ENCODE measurements around the gene WDR7.

WDR7 gene

DNA sequence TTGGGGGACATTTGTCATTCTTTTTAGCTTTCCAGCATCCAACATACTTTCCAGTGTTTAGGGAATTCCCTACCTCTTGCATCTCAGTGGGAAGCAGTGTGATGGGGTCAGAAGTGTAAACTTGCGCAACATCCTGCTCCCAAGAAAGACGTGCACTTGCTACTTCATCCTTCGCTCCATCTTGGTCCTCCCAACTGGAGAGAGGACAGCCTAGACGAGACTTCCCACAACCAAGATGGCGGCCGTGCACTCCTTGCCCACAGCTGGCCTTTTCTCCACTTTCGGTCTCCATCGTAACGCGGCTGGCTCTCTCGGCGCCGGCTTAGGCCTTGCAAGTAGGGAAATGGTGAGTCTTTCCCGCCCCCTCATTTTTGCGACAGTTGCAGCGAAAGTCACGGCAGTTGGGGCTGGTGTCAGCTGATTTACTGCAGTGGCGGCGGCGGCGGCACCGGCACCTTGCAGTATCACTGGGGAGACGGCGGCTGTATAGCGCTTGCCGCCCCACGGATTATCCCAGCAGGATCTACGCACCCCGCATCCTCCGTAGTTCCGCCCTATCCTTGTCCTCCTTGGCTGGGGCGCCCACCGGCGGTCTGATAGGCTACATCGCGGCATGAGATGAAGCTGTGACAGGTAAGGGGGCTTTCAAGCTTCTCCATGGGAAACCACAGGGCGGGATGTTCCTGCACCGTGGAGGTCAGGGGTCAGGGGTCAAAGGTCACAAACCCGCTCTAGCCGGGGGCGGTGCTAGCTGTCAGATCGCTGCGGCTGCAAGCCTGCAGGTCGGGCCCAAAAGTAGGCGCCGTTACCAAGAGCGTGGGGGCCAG is at the start of gene WDR7:
Gene WDR7 (plus strand): TSS at position 416 of the 827 bp plus-strand sequence. CDS start 21,157 bp downstream, outside the sequence.
- DNase-seq (ENCODE audit: low read depth, low spot score) = peak; percentile 98

DNA sequence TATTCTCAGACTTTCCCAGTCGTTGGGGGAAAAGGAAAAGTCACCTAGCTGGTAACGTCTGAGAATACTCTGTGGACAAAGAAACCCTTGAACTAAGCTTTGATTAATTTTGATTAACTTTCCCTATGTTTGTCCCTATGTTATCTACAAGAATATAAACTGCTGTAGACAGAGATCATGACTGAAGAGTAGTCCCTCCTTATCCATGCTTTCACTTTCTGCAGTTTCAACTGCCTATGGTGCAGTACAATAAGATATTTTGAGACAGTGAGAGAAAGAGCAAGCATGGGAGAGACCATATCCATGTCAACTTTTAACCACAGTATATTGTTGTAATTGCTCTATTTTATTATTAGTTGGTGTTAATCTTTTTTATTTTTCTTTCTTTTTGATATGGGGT is 44.5 kb upstream of the WDR7 start:
- DNase-seq (ENCODE audit: low read depth, low spot score) = no peak

DNA sequence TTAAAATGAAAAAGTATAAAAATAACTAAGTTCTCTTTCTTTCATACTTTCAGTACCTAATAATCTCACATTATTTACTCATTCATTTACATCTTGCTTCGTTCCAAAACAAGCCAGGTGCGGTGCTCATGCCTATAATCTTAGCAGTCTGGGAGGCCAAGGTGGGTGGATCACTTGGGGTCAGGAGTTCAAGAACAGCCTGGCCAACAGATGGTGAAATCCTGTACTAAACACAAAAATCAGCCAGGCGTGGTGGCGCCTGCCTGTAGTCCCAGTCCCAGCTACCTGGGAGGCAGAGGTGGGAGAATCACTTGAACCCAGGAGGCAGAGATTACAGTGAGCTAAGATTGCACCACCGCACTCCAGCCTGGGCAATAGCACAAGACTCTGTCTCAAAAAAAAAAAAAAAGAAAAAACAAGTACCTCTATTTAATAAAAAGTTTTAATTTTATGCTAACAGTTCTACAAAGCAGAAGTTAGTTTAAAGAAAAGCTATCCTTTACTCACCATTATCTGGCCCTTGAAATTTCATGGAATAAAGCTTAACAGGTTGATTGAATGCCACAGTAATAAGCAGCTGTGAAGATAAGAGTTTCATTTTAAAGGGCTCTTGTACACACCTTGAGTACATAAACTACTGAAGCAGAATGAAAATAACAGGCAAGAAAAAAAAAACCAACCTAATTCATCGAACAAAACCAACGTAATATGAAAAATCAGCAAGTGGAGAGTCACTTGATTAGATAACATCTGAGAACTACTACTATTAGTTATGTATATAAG is 35.2 kb upstream of the WDR7 start:
- DNase-seq (ENCODE audit: low read depth, low spot score) = no peak

DNA sequence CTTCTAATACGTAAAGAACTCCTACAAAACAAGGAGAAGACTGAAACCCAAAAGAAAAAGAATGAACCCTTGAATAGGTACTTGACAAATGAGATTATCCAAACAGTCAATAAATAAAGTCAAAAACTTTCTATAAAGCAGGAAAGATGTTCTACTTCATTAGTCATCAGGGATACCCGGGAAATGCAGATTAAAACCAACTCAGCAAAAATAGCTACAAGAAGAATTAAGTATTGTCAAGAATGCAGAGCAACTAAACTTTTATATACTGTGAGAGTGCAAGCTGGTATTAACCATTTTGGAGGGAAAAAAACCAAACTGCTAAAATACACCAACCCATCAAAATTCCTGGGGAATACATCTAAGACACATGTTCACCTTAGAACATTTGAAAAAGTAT is 23.2 kb upstream of the WDR7 start:
- no peak for DNase-seq (ENCODE audit: low read depth, low spot score)

DNA sequence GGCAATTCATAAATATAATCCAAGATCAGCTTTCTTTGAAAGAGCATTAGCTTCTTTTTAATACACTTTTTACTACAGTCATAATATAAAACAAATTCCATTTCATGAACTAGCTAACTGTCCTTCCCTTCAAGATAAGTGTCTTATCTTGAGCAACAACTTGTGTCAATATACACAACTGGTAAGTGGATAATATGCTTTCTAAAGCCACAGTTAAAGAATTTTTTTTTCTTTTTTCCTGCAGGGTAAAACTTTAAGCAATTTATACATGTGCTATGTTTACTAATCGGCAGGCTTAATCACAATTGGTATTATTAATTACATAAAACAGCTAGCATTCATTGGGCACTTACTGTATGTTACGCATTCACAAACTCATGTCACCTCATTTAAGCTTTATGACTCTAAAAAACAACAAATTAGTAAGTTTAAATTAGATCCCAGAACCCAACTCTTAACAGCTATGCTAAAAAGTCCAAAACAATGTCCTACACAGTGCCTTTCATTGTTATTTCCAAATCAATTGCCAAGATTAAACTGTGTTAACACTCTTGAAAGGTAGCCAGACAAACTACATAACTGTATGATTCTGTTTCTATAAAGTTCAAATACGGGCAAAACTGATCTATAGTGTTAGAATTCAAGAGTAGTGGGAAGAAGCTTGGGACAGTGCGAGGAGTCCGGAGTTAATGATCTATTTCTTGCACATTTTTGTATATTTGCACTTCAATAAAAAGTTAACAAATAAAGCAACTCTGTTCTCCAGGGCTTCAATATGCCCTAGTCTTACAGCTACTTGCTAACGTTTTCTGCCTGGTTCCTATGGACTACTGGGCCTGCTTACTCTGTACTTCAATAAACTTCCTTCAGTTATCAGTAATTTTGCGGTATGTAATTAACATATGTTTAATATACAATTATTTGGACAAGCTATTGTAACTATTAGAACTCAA is 18.8 kb upstream of the WDR7 start:
- DNase-seq (ENCODE audit: low read depth, low spot score) = no peak

DNA sequence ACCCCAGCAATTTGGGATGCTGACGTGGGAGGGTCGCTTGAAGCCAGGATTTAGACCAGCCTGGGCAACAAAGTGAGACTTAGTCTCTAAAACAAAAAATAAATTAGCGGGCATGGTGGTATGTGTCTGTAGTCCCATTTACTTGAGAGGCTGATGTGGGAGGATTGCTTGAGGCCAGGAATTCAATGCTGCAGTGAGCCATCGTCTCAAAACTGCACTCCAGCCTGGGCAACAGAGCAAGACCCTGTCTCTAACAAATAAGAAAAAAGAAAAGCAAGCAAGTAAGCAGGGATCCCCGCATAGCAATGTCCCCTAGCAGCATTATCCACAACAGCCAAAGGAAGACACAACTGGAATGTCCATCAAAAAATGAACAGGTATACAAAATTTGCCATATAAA is 16.2 kb upstream of the WDR7 start:
- no peak for DNase-seq (ENCODE audit: low read depth, low spot score)

DNA sequence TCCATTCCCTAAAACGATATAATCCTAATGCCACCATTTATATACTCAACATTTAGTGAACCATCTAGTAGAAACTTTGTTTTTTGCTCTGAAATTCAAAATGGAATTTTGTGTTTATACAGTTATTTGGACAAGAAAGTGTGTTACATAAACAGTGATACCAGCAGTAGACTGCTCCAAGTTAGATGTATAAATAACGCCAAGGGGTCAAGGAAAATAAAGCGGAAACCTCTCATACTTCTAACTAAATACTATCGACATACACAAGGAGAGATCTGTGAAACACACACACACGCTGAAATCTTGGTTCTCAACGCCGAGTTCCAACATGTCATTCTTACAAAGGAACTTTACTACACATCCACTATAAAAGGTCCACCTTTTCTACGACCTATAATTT is 14.0 kb upstream of the WDR7 start:
- DNase-seq (ENCODE audit: low read depth, low spot score) = no peak

DNA sequence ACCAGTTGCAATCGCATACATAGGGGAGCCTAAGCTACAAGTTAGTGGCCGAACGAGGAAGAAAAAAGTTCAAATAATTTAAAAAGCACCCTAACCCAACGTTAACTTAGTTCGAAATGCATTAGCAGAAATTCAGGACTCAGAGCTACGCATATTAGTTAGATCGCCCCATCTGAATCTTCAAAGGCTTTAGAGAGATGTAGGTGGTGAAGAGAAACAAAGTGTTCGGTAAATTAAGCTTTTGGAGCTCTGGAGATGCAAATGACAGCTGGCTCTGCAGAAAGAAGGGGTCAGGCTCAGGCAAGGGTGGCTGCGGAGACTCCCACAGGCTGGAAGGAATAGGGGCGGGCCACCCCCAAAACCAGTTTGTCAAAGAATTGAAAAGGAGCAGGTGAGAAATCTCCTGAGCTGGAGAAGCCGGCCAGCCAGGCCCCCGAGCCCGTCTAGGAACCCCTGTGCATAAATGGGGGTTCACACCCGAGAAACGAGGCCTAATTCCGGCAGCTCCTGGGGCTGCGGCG is 13.4 kb upstream of the WDR7 start:
- no peak for DNase-seq (ENCODE audit: low read depth, low spot score)

DNA sequence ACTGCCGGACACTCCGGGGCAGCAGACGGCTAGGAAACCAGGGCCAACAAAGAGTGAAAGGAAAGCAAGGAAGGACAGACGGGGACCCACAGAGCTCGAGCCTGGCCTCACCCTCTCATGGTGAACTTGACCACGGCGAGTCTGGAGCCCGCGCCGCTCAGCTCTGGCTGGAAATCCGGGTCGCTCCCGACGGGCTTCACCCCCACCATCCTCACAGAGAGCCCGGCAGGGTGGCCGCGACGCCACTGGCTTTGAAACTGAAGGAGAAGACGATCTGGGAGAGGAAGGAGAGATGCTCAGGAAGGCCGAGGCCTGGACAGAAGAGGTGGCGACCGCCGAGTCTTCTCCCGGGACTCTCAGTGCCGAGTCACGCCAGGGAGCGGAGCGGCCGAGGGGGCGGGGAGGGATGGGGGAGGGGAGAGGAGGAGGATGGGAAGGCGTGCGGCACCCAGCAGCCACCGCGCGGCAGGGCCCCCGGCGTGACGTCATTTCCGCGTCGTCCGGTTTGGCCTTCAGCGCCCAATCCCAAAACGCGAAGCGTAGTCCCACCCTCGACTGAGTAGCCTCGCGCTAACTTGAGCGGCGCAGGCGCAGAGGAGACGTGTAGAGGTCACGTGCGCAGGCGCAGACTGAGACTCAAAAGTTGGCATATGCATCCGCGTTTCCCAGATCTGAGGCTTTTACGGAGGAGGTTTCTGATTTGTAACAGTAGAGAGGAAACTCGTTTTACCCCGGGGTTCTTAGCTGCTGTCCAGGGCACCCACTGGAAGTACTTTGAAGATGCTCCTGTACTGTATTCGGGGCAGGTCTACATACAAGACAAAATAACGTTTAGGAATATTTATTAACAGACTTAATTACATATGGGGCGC is 12.7 kb upstream of the WDR7 start, which contains the start of gene TXNL1:
Gene TXNL1 (minus strand): TSS at position 361 of the 872 bp plus-strand sequence. CDS start 152 bp downstream, at position 209.
- peak; percentile 99 for DNase-seq (ENCODE audit: low read depth, low spot score)

DNA sequence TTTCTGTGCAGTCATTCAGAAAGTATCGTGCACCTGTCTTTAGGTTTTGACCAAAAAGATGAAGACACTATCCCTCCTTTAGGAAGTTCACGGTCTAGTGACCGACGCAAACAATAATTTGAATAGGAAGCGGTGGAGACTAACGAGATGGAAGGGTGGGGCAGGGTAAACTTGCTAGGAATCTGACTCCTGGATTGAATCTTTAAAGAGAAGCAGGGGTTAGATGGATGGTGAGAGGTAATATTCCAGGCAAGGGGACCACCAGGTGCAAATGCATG is 12.1 kb upstream of the WDR7 start:
- no peak for DNase-seq (ENCODE audit: low read depth, low spot score)

DNA sequence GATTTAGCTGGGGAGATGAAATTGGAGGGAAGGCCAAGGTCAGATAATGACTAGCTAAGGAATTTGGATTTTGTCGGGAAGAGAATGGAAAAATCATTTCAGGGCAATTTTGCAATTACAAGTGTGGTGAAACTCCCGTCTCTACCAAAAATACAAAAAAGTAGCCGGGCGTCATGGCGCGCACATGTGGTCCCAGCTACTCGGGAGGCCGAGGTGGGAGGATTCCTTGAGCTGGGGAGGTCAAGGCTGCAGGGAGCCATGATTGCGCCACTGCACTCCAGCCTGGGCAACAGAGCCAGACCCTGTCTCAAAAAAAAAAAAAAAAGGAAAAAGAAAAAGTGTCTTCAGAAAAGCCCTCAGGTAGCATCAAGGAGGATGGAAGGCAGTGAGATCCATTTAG is 11.6 kb upstream of the WDR7 start:
- no peak for DNase-seq (ENCODE audit: low read depth, low spot score)

DNA sequence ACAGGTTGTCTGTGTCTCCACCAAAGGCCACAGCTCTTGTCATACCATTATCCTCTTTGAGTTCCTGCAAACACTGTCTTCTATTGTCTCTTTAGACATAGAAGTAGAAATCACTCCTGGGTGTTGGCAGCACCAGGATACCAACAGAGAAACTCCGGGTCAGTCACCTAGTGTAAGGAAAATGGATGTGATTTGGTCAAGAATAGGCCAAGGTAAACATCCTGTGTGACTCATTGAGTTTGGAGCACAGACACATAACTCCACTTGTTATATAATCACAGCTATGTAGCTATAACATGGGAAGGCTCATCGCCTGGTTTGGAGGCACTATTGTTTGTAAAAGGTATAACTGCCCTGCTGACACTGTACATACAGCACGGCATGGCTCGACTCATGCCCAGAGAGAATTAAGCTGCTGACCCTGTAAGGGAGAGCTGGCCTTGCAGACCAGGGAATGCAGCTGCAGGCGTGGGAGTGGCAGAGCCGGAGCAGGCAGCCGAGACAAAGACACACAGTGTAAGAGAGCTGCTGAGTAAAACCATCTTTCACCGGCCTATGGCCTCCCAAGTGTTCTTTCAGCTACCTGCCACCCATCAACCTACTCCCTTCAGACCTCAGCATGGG is 9.3 kb upstream of the WDR7 start:
- DNase-seq (ENCODE audit: low read depth, low spot score) = no peak

DNA sequence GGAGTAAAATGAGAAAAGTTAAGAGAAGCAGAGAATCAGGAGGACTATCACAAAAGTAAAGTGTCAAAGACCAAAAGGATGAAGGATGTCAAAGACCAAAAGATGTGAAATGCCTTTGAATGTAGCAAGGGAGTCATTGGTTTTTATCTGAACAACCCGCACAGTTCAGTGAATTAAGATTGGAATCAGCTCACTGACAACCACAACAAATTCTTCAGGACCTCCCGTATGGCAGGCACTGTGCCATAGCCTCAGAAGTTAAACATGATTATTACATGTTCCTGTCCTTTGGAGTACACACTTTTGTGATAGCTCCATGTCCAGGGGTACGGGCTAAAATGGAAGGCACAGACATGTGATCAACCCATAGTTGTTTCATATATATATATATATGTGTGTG is 7.8 kb upstream of the WDR7 start:
- DNase-seq (ENCODE audit: low read depth, low spot score) = no peak

DNA sequence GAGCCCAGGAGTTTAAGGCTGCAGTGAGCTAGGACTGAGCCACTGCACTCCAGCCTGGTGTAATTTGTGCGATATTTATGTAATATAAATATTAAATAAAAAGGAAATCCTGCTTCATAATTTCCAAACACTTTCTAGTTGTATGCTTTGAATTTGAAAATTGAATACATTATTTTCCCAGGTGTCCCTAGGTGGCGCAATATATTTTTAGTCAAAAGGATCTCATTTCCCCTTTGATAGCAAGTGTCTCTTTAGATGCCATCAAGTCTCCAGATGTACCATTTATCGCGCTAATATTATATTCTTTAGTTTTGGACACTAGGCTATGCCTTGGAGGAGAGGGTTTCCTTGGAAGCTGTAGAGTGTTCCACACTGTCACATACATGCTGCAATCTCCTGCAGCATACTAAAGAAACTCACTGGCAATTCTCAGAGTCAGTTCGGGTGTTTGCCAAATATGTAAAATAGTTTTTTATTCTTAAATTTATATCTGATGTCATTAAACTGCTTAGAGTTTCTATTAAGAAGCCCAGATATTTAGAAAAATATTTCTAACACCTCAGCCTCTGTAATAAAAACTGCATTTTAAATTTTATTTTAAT is 5.6 kb upstream of the WDR7 start:
- DNase-seq (ENCODE audit: low read depth, low spot score) = no peak

DNA sequence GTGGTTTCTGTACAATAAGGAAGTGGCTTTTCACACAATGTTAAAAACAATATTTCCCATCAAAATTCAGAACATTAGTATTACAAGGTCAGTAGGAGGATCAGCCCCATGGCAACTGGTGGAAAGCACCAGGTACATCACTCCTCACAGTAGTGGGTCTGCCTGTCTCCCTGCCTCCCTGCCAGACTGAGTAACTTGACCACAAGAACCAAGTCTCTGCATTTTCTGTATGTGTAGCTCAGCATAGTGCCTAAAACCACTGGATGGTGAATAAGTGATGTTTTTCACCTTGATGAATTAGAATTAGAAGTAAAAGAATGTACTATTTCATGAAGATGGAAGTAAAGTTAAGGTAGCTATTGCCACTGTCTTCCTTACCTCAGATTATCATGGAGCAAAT is 4.1 kb upstream of the WDR7 start:
- no peak for DNase-seq (ENCODE audit: low read depth, low spot score)

DNA sequence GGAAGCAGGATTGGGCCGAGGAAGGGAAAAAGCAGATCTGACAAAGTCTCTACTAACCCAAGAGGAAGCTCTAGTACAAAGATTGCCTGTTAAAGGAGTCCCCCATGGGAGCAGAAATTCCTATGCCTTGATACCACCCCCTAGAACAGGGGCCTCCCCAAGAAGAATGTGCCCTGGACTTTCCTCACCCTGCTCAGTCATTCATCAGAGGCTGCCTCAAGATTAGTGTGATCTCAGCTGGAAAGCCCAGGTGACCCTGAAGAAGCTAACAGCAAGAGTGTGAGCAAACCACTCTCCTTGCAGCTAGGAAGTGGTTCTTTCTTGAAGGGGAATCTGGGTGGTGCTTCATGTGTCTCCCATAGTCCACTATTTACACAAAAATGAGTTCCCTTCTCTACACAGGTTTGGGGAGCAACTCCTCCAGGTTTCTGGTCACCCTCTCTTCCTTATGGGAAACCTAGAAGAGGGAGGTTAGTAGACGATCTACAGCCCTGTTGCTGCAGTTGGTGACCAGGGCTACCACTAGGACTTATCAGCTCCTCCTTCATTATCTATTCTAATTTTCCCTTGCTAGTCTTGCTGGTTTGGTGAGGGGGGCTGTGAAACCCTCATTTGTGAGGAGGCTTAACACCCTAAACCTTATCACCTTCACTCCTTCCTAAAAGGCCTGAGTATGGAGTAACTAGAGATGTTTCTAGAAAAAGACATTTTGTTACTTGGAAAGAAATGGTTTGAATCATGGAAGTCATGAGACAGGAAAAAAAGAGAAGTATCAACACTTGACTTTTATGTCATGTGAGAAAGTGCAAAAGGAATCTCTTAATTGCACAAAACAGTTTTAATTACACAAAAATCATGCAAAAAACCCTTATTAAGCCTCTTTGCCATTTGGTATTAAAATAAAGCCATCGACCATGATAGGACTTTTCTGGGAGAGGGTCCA is 2.9 kb upstream of the WDR7 start:
- no peak for DNase-seq (ENCODE audit: low read depth, low spot score)

DNA sequence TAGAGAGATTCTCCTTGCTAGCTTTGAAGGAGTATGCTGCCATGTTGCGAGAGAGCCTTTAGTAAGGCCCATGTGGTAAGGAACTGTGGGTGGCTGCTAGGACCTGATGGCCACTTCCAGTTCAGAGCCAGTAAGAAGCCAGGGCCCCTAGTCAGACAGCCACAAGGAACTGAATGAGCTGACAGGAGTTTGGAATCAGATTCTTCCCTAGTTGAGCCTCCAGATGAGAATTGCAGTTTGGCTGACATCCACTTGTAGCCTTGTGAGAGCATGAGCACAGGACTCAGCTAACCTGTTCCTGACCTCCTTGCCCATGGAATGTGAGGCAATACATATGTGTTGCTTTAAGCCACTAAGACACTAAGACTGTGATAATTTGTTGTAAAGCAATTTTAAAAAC is 1.2 kb upstream of the WDR7 start:
- no peak for DNase-seq (ENCODE audit: low read depth, low spot score)

DNA sequence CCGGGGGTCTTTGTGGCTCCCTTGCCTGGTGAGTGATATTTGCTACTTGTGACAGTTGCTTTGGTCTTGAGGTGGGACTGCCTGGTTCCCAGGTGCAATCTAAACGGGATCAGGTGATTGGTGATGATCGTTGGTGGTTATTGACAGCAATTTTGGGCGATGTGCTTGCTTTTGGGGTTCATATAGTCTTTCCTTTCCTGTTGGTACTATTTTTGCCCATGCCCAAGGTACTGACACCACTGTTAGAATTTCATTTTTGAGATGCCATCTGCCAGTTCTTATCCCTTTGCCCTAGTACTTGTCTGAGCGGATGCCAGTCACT is 573 bp downstream of the WDR7 start:
- no peak for DNase-seq (ENCODE audit: low read depth, low spot score)

DNA sequence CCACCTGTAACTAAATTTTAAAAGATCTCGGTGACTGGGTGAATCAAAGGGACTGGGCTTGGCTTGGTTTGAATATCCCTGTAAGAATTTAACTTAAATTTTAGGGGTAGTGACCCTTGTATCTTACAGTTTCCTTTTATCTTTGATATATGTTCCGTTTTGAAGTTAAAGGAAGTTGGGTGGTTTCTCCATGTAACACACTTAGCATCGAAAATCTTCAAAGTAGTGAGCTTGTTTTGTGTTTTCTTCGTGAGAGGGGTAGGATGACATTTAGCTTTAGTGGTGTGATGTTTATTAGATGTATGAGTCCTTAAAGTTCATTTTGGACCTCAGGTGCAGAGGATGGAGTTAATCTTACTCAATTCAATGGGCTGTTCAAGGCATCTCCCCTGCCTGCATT is 1.6 kb downstream of the WDR7 start:
- no peak for DNase-seq (ENCODE audit: low read depth, low spot score)
